EL (cell line): ENCODE results near the gene GJC2.

ENCODE experiments used
- DNase-seq: peaks from one replicate; pipeline ENCODE4 v3.0.0-alpha.2; 2016

The GJC2 gene

GRCh38 chr1:228194921-228195812 is 45.4 kb downstream of the GJC2 start:
- DNase-seq = no peak

GRCh38 chr1:228197555-228198147 is 47.9 kb downstream of the GJC2 start:
- no peak for DNase-seq

GRCh38 chr1:228198977-228199590 is 49.4 kb downstream of the GJC2 start:
- DNase-seq = no peak

- DNase-seq = no peak
Observed at GRCh38 chr1:228204958-228205357, 55.2 kb downstream of the GJC2 start.

GRCh38 chr1:228205526-228206436 is 56.1 kb downstream of the GJC2 start:
- DNase-seq = no peak

DNA sequence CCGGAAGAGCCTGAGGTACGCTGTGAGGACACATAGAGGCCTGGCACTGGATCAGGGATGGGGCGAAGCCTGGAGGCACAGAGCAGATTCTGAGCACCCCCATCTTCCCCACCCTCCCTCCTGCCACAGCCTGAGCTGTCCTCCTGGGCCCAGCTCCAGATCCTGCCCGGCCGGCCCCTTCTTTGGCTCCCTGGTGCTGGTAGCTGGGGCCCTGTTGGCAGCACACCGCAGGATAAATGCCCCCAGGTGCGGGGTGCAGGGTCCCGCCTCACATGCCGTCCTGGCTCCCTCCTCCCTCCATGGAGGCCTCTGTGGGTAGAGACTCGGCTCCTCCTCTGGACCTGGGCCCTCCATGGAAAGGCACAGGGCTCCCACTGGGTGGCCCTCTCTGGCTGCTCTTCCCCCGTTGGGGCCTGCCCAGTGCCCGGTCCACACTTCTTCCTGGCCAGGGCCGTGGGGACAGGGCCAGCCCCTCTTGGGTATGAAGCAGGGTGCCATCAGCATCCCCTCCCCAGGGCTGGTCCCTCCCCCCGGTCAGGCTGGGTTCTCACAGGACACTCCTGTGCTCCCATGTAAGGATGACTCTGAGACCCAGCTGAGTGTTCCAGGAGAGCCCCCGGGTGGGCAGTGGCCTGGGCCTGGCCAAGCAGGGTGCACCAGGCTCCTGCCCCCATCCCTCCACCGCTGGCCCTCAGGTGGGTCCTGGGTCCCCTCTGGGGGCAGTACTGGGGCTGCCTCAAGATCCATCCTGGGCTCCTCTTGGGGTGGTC is 57.0 kb downstream of the GJC2 start:
- no peak for DNase-seq

GRCh38 chr1:228207381-228207810 is 57.7 kb downstream of the GJC2 start:
- DNase-seq = no peak

GRCh38 chr1:228207851-228208821 is 58.4 kb downstream of the GJC2 start, which contains the start of gene OBSCN:
Gene OBSCN, plus strand, starts transcription at chr1:228208044. Its CDS starts 3,740 bp downstream, at chr1:228211784.
- no peak for DNase-seq

GRCh38 chr1:228208831-228209551 is 59.3 kb downstream of the GJC2 start:
- no peak for DNase-seq
